RWPE1 (cell line): Measurements from ENCODE around the gene SLC39A5.

ENCODE experiments used
- CTCF ChIA-PET: fragments of 350-600 bp; sonication (Branson Sonifier 250); formaldehyde crosslinking; extraction: SDS; loops from one replicate; lab custom pipeline; 2021; lab: Yijun Ruan, JAX
- POLR2A ChIA-PET: fragments of 400-600 bp; formaldehyde crosslinking; extraction: SDS; loops from one replicate; lab custom pipeline; 2020; ENCODE audit warnings: antibody characterized with exemption; ENCODE audit not compliant: low non-redundant PET; lab: Yijun Ruan, JAX
- DNase-seq: peaks from one replicate; pipeline ENCODE4 v3.0.0; 2012; ENCODE audit warnings: low spot score
- H3K27ac ChIP-seq: fragments of 450-650 bp; 2 replicates; pipeline ENCODE4 v1.5.1; 2017
- TF ChIP-seq, protein P1 (sequence below): fragments of 450-650 bp; conservative IDR thresholded peaks from 2 replicates; pipeline ENCODE4 v1.5.1; 2017; ENCODE audit warnings: low read depth, mild to moderate bottlenecking

SLC39A5 gene

GRCh38 chr12:56286044-56286830 lies 56.4 kb downstream of the SLC39A5 start:
- ChIA-PET POLR2A (no interaction called here), CTCF (interaction anchor here (0.6 kb wide), 1 partner anchor 24 kb away, joined by 3 read pairs; no protein-coding TSS in a partner anchor)
- TF ChIP-seq, protein P1, sequence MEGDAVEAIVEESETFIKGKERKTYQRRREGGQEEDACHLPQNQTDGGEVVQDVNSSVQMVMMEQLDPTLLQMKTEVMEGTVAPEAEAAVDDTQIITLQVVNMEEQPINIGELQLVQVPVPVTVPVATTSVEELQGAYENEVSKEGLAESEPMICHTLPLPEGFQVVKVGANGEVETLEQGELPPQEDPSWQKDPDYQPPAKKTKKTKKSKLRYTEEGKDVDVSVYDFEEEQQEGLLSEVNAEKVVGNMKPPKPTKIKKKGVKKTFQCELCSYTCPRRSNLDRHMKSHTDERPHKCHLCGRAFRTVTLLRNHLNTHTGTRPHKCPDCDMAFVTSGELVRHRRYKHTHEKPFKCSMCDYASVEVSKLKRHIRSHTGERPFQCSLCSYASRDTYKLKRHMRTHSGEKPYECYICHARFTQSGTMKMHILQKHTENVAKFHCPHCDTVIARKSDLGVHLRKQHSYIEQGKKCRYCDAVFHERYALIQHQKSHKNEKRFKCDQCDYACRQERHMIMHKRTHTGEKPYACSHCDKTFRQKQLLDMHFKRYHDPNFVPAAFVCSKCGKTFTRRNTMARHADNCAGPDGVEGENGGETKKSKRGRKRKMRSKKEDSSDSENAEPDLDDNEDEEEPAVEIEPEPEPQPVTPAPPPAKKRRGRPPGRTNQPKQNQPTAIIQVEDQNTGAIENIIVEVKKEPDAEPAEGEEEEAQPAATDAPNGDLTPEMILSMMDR: no peak
- H3K27ac ChIP-seq: no peak overlapping the region
- DNase-seq: no peak
